ENCODE results near the gene MRPL49. TPM values are rescaled to one million over a fixed set of nuclear protein-coding genes. Genes with fewer than 3 reads are reported as not detected.

MRPL49 gene
- polyA plus RNA-seq, 2 of the 4 experiments (the other 2 are of a cell fraction) = 55.5 to 65.5 TPM

GRCh38 chr11:65128182-65129145 is 6.3 kb downstream of the MRPL49 start:
- no peaks in the 10 kb centered on the region for H3K9me3 ChIP-seq
- H3K4me3 ChIP-seq = no peak overlapping the region
- ChIA-PET CTCF (interaction anchor here (0.6 to 7.3 kb wide), 9 partner anchors 9 to 152 kb away, joined by 3 to 75 read pairs (median 3); partner anchors contain the start of genes FAU, MRPL49 and ZNHIT2), POLR2A (interaction anchor here (1.4 kb wide), 1 partner anchor 17 kb away, joined by 3 read pairs; the partner anchor contains the start of gene TM7SF2)
- FAIRE-seq = no peak
- no peak for ATAC-seq
- H3K4me2 ChIP-seq = no peak overlapping the region
- WGBS (ENCODE audit: missing lambda C conversion rate) = 87% methylated on average over 12 of the region's 15 CpGs
- no peak overlapping the region for H3K27ac ChIP-seq
- no peak for DNase-seq (ENCODE audit: low read depth in 1 of 2, low spot score in 1 of 2)
- H3K4me1 ChIP-seq = peaks cover 9% of the 10 kb centered on the region
- TF ChIP-seq EHMT2 (IDR thresholded peaks at IDR 0.05; ENCODE audit: low read depth) (no peak), FOSL2 (IDR thresholded peaks at IDR 0.05) (no peak), FOSL2 (CRISPR knock-in tag; IDR thresholded peaks at IDR 0.05) (no peak), GATA3 (IDR thresholded peaks at IDR 0.05; ENCODE audit: borderline replicate concordance) (no peak), CEBPB (IDR thresholded peaks at IDR 0.05) (no peak), JUNB (IDR thresholded peaks at IDR 0.05) (no peak), RARB (CRISPR knock-in tag; IDR thresholded peaks at IDR 0.05) (no peak), ZNF302 (CRISPR knock-in tag; IDR thresholded peaks at IDR 0.05) (no peak), HMGXB4 (CRISPR knock-in tag; IDR thresholded peaks at IDR 0.05; ENCODE audit: borderline replicate concordance) (no peak), RAD21 (conservative IDR thresholded peaks at IDR 0.05 in 1 of 2, IDR thresholded peaks at IDR 0.05 in 1 of 2) (no peak), ZC3H11A (IDR thresholded peaks at IDR 0.05) (no peak), ELK1 (IDR thresholded peaks at IDR 0.05; ENCODE audit: low read depth, low read length) (no peak), MYC (IDR thresholded peaks at IDR 0.05; ENCODE audit: borderline replicate concordance, low read length) (no peak), NFE2L2 (conservative IDR thresholded peaks at IDR 0.05; ENCODE audit: low read length) (no peak), USF2 (IDR thresholded peaks at IDR 0.05) (no peak), PBX3 (IDR thresholded peaks at IDR 0.05) (no peak), CHD4 (IDR thresholded peaks at IDR 0.05; ENCODE audit: borderline replicate concordance) (no peak), HOXA7 (CRISPR knock-in tag; IDR thresholded peaks at IDR 0.05) (no peak), EP300 (IDR thresholded peaks at IDR 0.05) (no peak)
